CD4-positive, alpha-beta T cell (primary cell): Measurements from ENCODE around the gene GUCD1. TPM values are rescaled to one million over a fixed set of nuclear protein-coding genes. Genes with fewer than 3 reads are reported as not detected.
"Not testable (repeated sequence)": the region's sequence is repeated elsewhere in the genome, so short reads cannot be mapped to it uniquely, and the experiment has no call there.

ENCODE experiments used
- ATAC-seq: fragments of 200-7000 bp; cut with Tn5 transposase; one replicate; pipeline ENCODE4 v1.10.0; 2022; ENCODE audit warnings: mild to moderate bottlenecking; ENCODE audit not compliant: poor library complexity
- CTCF ChIA-PET: fragments of 350-600 bp; sonication (Branson Sonifier 250); formaldehyde crosslinking; loops from one replicate; lab custom pipeline; 2021; ENCODE audit warnings: antibody characterized with exemption, inconsistent platforms; lab: Charles Lee
- POLR2A ChIA-PET: fragments of 350-600 bp; sonication (Branson Sonifier 250); formaldehyde crosslinking; loops from one replicate; lab custom pipeline; 2021; ENCODE audit warnings: antibody characterized with exemption, inconsistent platforms; lab: Charles Lee
- DNase-seq, 14 experiments: peaks; one replicate each; pipeline ENCODE4 v3.0.0-alpha.2; 2013 to 2020; ENCODE audit warnings: mixed read lengths in 2 of 14
- H3K27ac ChIP-seq, 2 donors: one replicate each; pipeline versions ENCODE4 v1.5.1 to v1.7.0; 2013; ENCODE audit warnings: low read length in 2 of 2, low read depth in 1 of 2, mild to moderate bottlenecking in 1 of 2
- H3K27me3 ChIP-seq, 2 experiments: 1 replicate in 1 of 2; 2 replicates in 1 of 2; pipeline versions ENCODE4 v1.6.1 to v1.7.0; 2013; ENCODE audit warnings: low read length in 2 of 2, control low read depth in 1 of 2, mild to moderate bottlenecking in 1 of 2, moderate library complexity in 1 of 2; ENCODE audit not compliant: insufficient read depth in 2 of 2, control insufficient read depth in 1 of 2
- H3K36me3 ChIP-seq: one replicate; pipeline ENCODE4 v1.6.1; 2013; ENCODE audit warnings: low read length, control low read depth; ENCODE audit not compliant: insufficient read depth
- H3K4me1 ChIP-seq: one replicate; pipeline ENCODE4 v1.6.1; 2013; ENCODE audit warnings: low read length, control low read depth; ENCODE audit not compliant: insufficient read depth
- H3K4me3 ChIP-seq: one replicate; pipeline ENCODE4 v1.5.1; 2013; ENCODE audit warnings: mild to moderate bottlenecking, low read length, moderate library complexity
- H3K9me3 ChIP-seq, 2 experiments: 1 replicate in 1 of 2; 2 replicates in 1 of 2; pipeline versions ENCODE4 v1.6.1 to v1.7.0; 2013; ENCODE audit warnings: low read length in 2 of 2, mild to moderate bottlenecking in 2 of 2, control low read depth in 1 of 2, moderate library complexity in 1 of 2; ENCODE audit not compliant: control insufficient read depth in 1 of 2, insufficient read depth in 1 of 2
- H3K27ac Mint-ChIP-seq: one replicate; pipeline ENCODE4 v1.8.0; 2020; ENCODE audit warnings: mixed read lengths
- H3K27me3 Mint-ChIP-seq: one replicate; pipeline ENCODE4 v1.8.0; 2021; ENCODE audit warnings: mixed read lengths
- H3K36me3 Mint-ChIP-seq: one replicate; pipeline ENCODE4 v1.8.0; 2021; ENCODE audit warnings: low read depth, mixed read lengths
- H3K4me1 Mint-ChIP-seq: one replicate; pipeline ENCODE4 v1.8.0; 2021; ENCODE audit warnings: low read depth, mixed read lengths
- H3K4me3 Mint-ChIP-seq: one replicate; pipeline ENCODE4 v1.8.0; 2020; ENCODE audit warnings: mild to moderate bottlenecking, mixed read lengths
- H3K9me3 Mint-ChIP-seq: one replicate; pipeline ENCODE4 v1.8.0; 2020; ENCODE audit warnings: mixed read lengths
- CTCF ChIP-seq: fragments of 200-600 bp; IDR thresholded peaks from one replicate; pipeline ENCODE4 v1.8.0; 2022; ENCODE audit warnings: antibody characterized with exemption, mild to moderate bottlenecking
- intact Hi-C, 2 experiments: fragments of 100-400 bp; cut with DNase I in 1 of 2; cut with micrococcal nuclease in 1 of 2; formaldehyde crosslinking; loops; one replicate each; pipeline versions ENCODE4 v1.15.1 to v1.9.0; 2023 to 2025; cut with DNase I, micrococcal nuclease
- polyA plus RNA-seq, 2 donors: library from polyadenylated mRNA; unstranded; fragments of 120-200 nt; gene quantifications; one replicate each; pipeline ENCODE4 v1.2.1, GENCODE V29; 2013
- total RNA-seq, 174 experiments: library from RNA in 2 of 174; stranded (reverse) in 2 of 174; gene quantifications; one replicate each; pipeline ENCODE4 v1.2.3 and lab custom pipeline; 2021 to 2026

GUCD1 gene
- total RNA-seq = 10 to 100 TPM; 60.9 to 68.3 TPM
- 40.8 TPM for polyA plus RNA-seq (2013, experiment 1 of 2)
- 44.8 TPM for polyA plus RNA-seq (2013, experiment 2 of 2)
- 53.5 to 183 (median 91.4) reads per million in 172 experiments for total RNA-seq (lab: John Stamatoyannopoulos, UW)

DNA sequence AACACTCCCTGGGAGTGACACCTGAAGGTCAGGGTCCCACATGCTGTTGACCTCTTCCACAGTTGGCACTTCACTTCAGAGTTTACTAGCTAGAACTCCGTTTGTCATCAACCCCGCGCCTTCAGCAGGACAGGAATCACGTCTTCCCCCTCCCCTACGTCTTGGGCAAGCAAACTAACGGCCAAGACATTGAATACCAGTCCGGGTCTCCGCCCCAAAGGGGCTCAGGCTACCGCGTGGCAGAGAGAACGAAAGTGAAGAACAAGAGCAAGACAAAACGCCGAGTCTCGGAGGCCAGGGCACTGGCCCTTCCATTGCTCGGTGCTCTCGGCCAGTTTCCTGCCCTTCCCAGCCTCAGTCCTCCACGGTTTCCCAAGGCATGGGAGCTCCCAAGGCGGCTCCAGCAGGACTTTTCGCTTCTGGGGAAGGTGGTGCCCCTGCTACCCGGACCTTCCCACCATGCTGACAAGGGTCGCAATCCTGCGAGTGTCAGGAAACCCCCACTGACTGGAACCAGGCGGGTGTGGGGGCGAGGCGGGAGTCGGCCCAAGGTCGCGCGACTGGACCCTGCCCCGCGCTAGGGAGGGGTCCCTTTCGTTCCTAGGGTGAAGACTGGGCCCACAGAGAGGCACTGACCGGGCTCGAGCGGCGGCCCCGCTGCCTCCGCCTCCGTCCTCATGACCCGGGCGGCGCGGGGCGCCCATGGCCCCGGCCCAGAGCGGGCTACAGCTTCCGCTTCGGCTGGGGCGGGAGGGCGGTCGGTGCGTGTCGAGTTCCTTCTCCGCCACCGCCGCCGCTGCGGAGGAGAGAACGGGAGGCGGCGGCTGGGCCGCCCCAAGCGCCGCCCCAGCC lies at the start of gene GUCD1:
Gene GUCD1 (minus strand): TSS at position 826 of the 852 bp plus-strand sequence. CDS start 147 bp downstream, at position 679.
- ATAC-seq = no peak

DNA sequence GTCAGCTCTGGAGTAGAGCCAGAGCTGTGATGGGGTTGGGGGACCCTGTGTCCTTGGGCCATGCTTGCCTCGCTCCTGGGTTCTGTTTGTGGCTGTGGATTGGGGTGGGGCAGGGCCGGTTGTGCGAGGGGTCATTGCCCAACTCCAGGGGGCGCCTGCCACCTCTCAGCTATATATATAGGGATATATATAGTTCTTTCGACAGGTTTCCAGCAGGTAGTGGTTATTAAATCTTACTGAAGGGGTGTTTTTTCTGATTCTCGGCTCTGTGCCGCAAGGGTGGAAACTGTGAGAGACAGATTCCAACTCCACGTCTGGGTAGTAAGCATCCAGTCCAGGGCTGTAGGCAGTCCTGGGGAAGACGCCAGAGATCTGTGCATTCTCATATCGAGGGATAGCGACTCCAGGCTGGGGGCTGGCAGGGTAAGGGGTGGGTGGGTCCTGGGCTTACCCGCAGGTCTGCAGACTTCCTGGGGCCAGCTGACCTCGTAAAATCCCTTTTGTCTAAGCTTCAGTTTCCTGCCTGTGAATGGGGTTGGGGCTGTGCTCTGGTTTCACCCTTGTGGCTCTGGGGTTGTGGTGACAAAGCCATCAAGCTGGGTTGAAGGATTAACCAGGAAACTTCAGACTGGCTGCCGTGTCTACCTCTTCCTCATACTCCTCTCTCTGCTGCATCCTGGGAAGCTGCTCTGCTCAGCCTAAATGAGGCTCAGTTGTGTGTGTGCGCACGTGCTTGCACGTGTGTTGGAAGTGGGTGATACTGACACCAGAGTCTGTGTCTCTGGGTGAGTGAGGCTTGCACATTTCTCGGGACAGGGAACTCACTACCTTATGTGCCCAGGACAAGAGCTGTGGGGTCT lies 49.1 kb upstream of the GUCD1 start:
- intact Hi-C loops, H3K9me3 Mint-ChIP-seq, H3K27me3 ChIP-seq, H3K36me3 ChIP-seq, H3K27ac ChIP-seq, H3K4me3 ChIP-seq, CTCF ChIA-PET, H3K36me3 Mint-ChIP-seq, POLR2A ChIA-PET, H3K27me3 Mint-ChIP-seq, H3K9me3 ChIP-seq: not testable (repeated sequence)
- DNase-seq = peak in 4 of 14 experiments; percentile 17 to 35 (median 29)
- peaks cover 28% of the 10 kb centered on the region for H3K4me1 ChIP-seq
- Mint-ChIP-seq H3K4me3 (peak overlapping the region; percentile 75), H3K27ac (peak overlapping the region; percentile 70), H3K4me1 (peaks cover 22% of the 10 kb centered on the region)
- peak; percentile 50 for ATAC-seq

More for the DNA sequence above, at the start of gene GUCD1:
- ChIA-PET CTCF (no interaction called here), POLR2A (interaction anchor here (0.6 to 2.4 kb wide), 8 partner anchors 13 to 697 kb away, joined by 3 to 17 read pairs (median 4); partner anchors contain the start of gene ADORA2A)
- Histone ChIP-seq H3K27ac (peak within 1 kb of the TSS; percentile 97 to 98), H3K4me1 (peaks cover 49% of the 10 kb centered on the region), H3K4me3 (peak within 1 kb of the TSS; percentile 78), H3K9me3 (no peaks in the 10 kb centered on the region), H3K36me3 (peaks cover 31% of the 10 kb centered on the region), H3K27me3 (no peaks in the 10 kb centered on the region)
- intact Hi-C loops = loop anchor here in 1 of 2 experiments (1.0 to 10.0 kb wide), 6 partner anchors 284 to 1878 kb away; partner anchors contain the start of genes DERL3, RAB36, RSPH14 and SPECC1L
- H3K36me3 Mint-ChIP-seq = peaks cover 63% of the 10 kb centered on the region
- H3K27ac Mint-ChIP-seq = peak within 1 kb of the TSS; percentile 89
- peak within 1 kb of the TSS; percentile 97 for H3K4me3 Mint-ChIP-seq
- peak in 9 of 14 experiments; percentile 2 to 25 (median 7) for DNase-seq
- peaks cover 79% of the 10 kb centered on the region for H3K4me1 Mint-ChIP-seq
- H3K9me3 Mint-ChIP-seq = no peaks in the 10 kb centered on the region
- no peaks in the 10 kb centered on the region for H3K27me3 Mint-ChIP-seq
- no peak for TF ChIP-seq CTCF

GRCh38 chr22:24602847-24603769 lies 48.2 kb upstream of the GUCD1 start, which contains the start of gene GGT1:
TSS of gene GGT1 (plus strand) at chr22:24603193. CDS start at chr22:24611082, 7,889 bp downstream.
- H3K27me3 ChIP-seq, POLR2A ChIA-PET, CTCF ChIA-PET, H3K36me3 Mint-ChIP-seq, ATAC-seq, DNase-seq, H3K27me3 Mint-ChIP-seq, H3K27ac ChIP-seq, H3K9me3 Mint-ChIP-seq, H3K4me3 ChIP-seq, H3K9me3 ChIP-seq, intact Hi-C loops, H3K36me3 ChIP-seq: not testable (repeated sequence)
- peak within 1 kb of the TSS; percentile 75 for H3K4me3 Mint-ChIP-seq
- peaks cover 22% of the 10 kb centered on the region for H3K4me1 Mint-ChIP-seq
- H3K4me1 ChIP-seq = peaks cover 23% of the 10 kb centered on the region
- peak within 1 kb of the TSS; percentile 70 for H3K27ac Mint-ChIP-seq

DNA sequence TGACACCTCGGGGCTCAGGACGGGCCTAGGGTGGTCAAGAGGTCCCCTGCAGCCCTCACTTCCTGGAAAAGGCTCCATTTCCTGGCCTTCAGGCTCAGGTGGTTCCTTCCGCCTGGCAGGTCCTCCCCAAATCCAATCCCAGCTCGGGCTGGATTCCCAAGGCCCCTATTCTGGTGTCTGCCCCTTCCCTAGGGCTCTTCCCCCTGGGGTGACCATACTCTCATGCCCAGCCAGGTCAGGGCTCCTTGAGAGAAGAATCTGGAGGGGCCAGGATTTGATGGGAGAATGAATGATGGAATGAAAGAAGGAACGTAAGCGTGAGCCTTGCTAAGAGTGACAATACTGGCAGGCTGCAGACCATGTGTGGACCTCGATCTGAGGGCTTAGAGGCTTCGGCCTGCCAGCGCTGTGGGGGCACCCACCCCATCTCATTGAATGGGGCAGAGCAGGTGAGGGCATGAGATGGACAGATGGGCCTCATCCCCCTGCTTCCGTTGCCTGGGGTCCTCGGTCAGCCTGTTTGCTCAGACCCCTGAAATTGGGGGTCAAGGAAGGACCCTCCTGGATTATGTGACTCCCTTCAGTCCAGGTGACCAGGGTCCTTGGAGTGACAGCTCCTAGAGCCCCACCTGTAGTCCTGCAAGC lies 47.3 kb upstream of the GUCD1 start:
- intact Hi-C loops, H3K4me3 Mint-ChIP-seq: not testable (repeated sequence)
- H3K4me1 Mint-ChIP-seq = peaks cover 18% of the 10 kb centered on the region

More for the DNA sequence above, 47.3 kb upstream of the GUCD1 start:
- H3K27ac Mint-ChIP-seq, H3K9me3 ChIP-seq, H3K27me3 Mint-ChIP-seq, POLR2A ChIA-PET, CTCF ChIA-PET, H3K36me3 Mint-ChIP-seq, H3K4me3 ChIP-seq, H3K36me3 ChIP-seq, H3K9me3 Mint-ChIP-seq, H3K27me3 ChIP-seq, H3K27ac ChIP-seq, ATAC-seq: not testable (repeated sequence)
- peaks cover 15% of the 10 kb centered on the region for H3K4me1 ChIP-seq
- DNase-seq = peak in 1 of 14 experiments; percentile 6
